ENCODE data around the gene N4BP2.

DNA sequence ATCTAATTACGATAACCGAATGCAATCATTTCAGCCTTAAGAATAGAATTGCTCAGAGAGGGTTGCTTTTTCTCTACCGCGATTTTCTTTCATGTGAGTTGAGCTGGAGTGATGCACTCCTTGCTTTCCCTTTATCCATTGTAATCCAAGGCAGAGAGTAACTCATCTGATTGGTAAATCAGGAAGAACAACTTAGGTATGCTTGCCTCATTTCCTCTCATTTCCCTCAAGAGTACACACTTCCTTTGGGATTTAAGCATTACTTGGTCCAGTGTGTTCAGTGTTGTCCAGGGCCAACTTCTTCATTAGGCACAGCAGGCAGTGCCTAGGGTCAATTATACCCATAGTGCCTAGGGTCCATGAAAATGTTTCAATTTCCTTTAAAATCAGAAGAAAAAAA lies 15.7 kb upstream of the N4BP2 start:
- TF ChIP-seq POLR2A (IDR thresholded peaks at IDR 0.05), result no peak
- TF ChIP-seq, protein P1, sequence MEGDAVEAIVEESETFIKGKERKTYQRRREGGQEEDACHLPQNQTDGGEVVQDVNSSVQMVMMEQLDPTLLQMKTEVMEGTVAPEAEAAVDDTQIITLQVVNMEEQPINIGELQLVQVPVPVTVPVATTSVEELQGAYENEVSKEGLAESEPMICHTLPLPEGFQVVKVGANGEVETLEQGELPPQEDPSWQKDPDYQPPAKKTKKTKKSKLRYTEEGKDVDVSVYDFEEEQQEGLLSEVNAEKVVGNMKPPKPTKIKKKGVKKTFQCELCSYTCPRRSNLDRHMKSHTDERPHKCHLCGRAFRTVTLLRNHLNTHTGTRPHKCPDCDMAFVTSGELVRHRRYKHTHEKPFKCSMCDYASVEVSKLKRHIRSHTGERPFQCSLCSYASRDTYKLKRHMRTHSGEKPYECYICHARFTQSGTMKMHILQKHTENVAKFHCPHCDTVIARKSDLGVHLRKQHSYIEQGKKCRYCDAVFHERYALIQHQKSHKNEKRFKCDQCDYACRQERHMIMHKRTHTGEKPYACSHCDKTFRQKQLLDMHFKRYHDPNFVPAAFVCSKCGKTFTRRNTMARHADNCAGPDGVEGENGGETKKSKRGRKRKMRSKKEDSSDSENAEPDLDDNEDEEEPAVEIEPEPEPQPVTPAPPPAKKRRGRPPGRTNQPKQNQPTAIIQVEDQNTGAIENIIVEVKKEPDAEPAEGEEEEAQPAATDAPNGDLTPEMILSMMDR (IDR thresholded peaks at IDR 0.05), result no peak
